A549 (cell line): ENCODE results near the gene KIFC3. TPM values are rescaled to one million over a fixed set of nuclear protein-coding genes. Genes with fewer than 3 reads are reported as not detected.

ENCODE experiments used
- ATAC-seq, 2 experiments: fragments of 200-7000 bp in 1 of 2; fragments of >200 bp in 1 of 2; cut with Nextera tagmentation in 1 of 2; cut with Tn5 transposase in 1 of 2; 3 replicates each; pipeline versions ENCODE4 v1.8.0 to v1.9.1; 2018 to 2020; ENCODE audit warnings: mild to moderate bottlenecking in 1 of 2, moderate library complexity in 1 of 2
- CTCF ChIA-PET: fragments of 300-600 bp; sonication (Branson Sonifier 250); formaldehyde crosslinking; extraction: SDS; loops from one replicate; lab custom pipeline; 2021; ENCODE audit warnings: antibody characterized with exemption, inconsistent platforms; lab: Yijun Ruan, JAX
- POLR2A ChIA-PET: fragments of 350-600 bp; formaldehyde crosslinking; extraction: SDS; loops from one replicate; lab custom pipeline; 2021; ENCODE audit warnings: antibody characterized with exemption, inconsistent platforms; lab: Yijun Ruan, JAX
- DNase-seq, 2 experiments: peaks; one replicate each; pipeline versions ENCODE4 v3.0.0 to v3.0.0-alpha.2; 2011 to 2016; ENCODE audit warnings: low read depth in 1 of 2, low spot score in 1 of 2
- FAIRE-seq: peaks from 2 replicates; lab custom pipeline; 2011; peaks lifted over from hg19 to GRCh38; lab: Jason Lieb, UNC
- H3K27ac ChIP-seq, 2 experiments: fragments of >200 bp; sonication (Bioruptor Twin); formaldehyde crosslinking; 3 replicates each; pipeline ENCODE4 v1.5.1; 2016 to 2017
- H3K4me1 ChIP-seq: fragments of >200 bp; sonication (Bioruptor Twin); formaldehyde crosslinking; 3 replicates; pipeline ENCODE4 v1.6.1; 2016
- H3K4me2 ChIP-seq: fragments of >200 bp; sonication (Bioruptor Twin); formaldehyde crosslinking; 3 replicates; pipeline ENCODE4 v1.6.1; 2016
- H3K4me3 ChIP-seq: fragments of >200 bp; sonication (Bioruptor Twin); formaldehyde crosslinking; 3 replicates; pipeline ENCODE4 v1.5.1; 2016
- H3K9me3 ChIP-seq: fragments of >200 bp; sonication (Bioruptor Twin); formaldehyde crosslinking; 3 replicates; pipeline ENCODE4 v1.6.1; 2016
- BCL3 ChIP-seq: fragments of >200 bp; sonication (Bioruptor Twin); formaldehyde crosslinking; IDR thresholded peaks from 3 replicates; pipeline ENCODE4 v1.6.1; 2016
- CBX2 ChIP-seq: fragments of 200-600 bp; sonication (generic); IDR thresholded peaks from 2 replicates; pipeline ENCODE4 v1.6.1; 2016; ENCODE audit warnings: low read depth, mild to moderate bottlenecking, borderline replicate concordance
- CEBPB ChIP-seq, 2 experiments: fragments of >200 bp in 1 of 2; sonication (Bioruptor Twin) in 1 of 2; formaldehyde crosslinking in 1 of 2; IDR thresholded peaks; 2 replicates each; pipeline ENCODE4 v1.6.1; 2012 to 2016
- ELK1 ChIP-seq: fragments of 150-350 bp; IDR thresholded peaks from 2 replicates; pipeline ENCODE4 v1.6.1; 2014; ENCODE audit warnings: low read depth, mild to moderate bottlenecking, low read length
- EP300 ChIP-seq, 2 experiments: fragments of >200 bp; sonication (Bioruptor Twin); formaldehyde crosslinking; IDR thresholded peaks; 2 replicates in 1 of 2; 3 replicates in 1 of 2; pipeline ENCODE4 v1.6.1; 2016 to 2017
- ESRRA ChIP-seq: fragments of 150-350 bp; IDR thresholded peaks from 2 replicates; pipeline ENCODE4 v1.6.1; 2014; ENCODE audit warnings: mild to moderate bottlenecking, low read length, borderline replicate concordance
- FOSB ChIP-seq: fragments of 250-450 bp; sonication (Bioruptor Pico); IDR thresholded peaks from 2 replicates; pipeline ENCODE4 v1.5.0; 2020; ENCODE audit warnings: mild to moderate bottlenecking, moderate library complexity
- FOSL2 ChIP-seq, 2 experiments: fragments of 450-650 bp in 1 of 2; fragments of >200 bp in 1 of 2; sonication (Bioruptor Twin) in 1 of 2; formaldehyde crosslinking; IDR thresholded peaks; 2 replicates each; pipeline versions ENCODE4 v1.5.0 to v1.6.1; 2016 to 2020; ENCODE audit warnings: mild to moderate bottlenecking in 1 of 2, moderate library complexity in 1 of 2
- FOXS1 ChIP-seq: fragments of 250-450 bp; sonication (Bioruptor Pico); IDR thresholded peaks from 2 replicates; pipeline ENCODE4 v1.5.0; 2020; ENCODE audit warnings: mild to moderate bottlenecking, moderate library complexity
- HEYL ChIP-seq: fragments of 250-450 bp; sonication (Bioruptor Pico); IDR thresholded peaks from 2 replicates; pipeline ENCODE4 v1.8.0; 2021; ENCODE audit warnings: mild to moderate bottlenecking, moderate library complexity
- HMGXB4 ChIP-seq: fragments of 250-450 bp; sonication (Bioruptor Pico); IDR thresholded peaks from 2 replicates; pipeline ENCODE4 v1.5.0; 2021; ENCODE audit warnings: mild to moderate bottlenecking, moderate library complexity, borderline replicate concordance
- HOXA7 ChIP-seq: fragments of 250-450 bp; sonication (Bioruptor Pico); IDR thresholded peaks from 2 replicates; pipeline ENCODE4 v1.5.0; 2020; ENCODE audit warnings: mild to moderate bottlenecking, moderate library complexity
- HOXB13 ChIP-seq: fragments of 250-450 bp; sonication (Bioruptor Pico); IDR thresholded peaks from 2 replicates; pipeline ENCODE4 v1.5.0; 2020; ENCODE audit warnings: low read depth, mild to moderate bottlenecking, moderate library complexity
- MAX ChIP-seq: IDR thresholded peaks from 2 replicates; pipeline ENCODE4 v1.6.1; 2012
- MYC ChIP-seq: IDR thresholded peaks from 2 replicates; pipeline ENCODE4 v1.6.1; 2012; ENCODE audit warnings: mild to moderate bottlenecking, inconsistent platforms, low read length, improper control_type of control experiment, borderline replicate concordance
- NR3C1 ChIP-seq: fragments of >200 bp; sonication (Bioruptor Twin); formaldehyde crosslinking; IDR thresholded peaks from 3 replicates; pipeline ENCODE4 v1.6.1; 2017
- PHF8 ChIP-seq: fragments of 200-600 bp; sonication (generic); IDR thresholded peaks from 2 replicates; pipeline ENCODE4 v1.6.1; 2016; ENCODE audit warnings: low read depth, mild to moderate bottlenecking, antibody characterized with exemption, moderate library complexity, borderline replicate concordance
- SMC3 ChIP-seq: fragments of >200 bp; sonication (Bioruptor Twin); formaldehyde crosslinking; IDR thresholded peaks from 3 replicates; pipeline ENCODE4 v1.6.1; 2018; ENCODE audit warnings: inconsistent platforms
- SREBF2 ChIP-seq: fragments of 450-650 bp; IDR thresholded peaks from 2 replicates; pipeline ENCODE4 v1.6.1; 2014; ENCODE audit warnings: mild to moderate bottlenecking, moderate library complexity
- TFCP2L1 ChIP-seq: fragments of 250-450 bp; sonication (Bioruptor Pico); IDR thresholded peaks from 2 replicates; pipeline ENCODE4 v1.5.0; 2021; ENCODE audit warnings: mild to moderate bottlenecking
- TP53 ChIP-seq: fragments of 250-450 bp; sonication (Bioruptor Pico); IDR thresholded peaks from 2 replicates; pipeline ENCODE4 v1.5.0; 2021; ENCODE audit warnings: mild to moderate bottlenecking, moderate library complexity
- ZC3H11A ChIP-seq: fragments of 450-650 bp; IDR thresholded peaks from 2 replicates; pipeline ENCODE4 v1.6.1; 2014; ENCODE audit warnings: antibody characterized with exemption, mild to moderate bottlenecking
- ZFP36 ChIP-seq: fragments of 450-650 bp; IDR thresholded peaks from 2 replicates; pipeline ENCODE4 v1.6.1; 2014; ENCODE audit warnings: borderline replicate concordance; ENCODE audit not compliant: partially characterized antibody
- WGBS: methylation state at CpG from one replicate; pipeline ENCODE4 v1.1.6; 2017; ENCODE audit errors: missing lambda C conversion rate; 5-methylcytosine and 5-hydroxymethylcytosine counted together
- polyA plus RNA-seq, 4 experiments: library from polyadenylated mRNA; depleted of rRNA in 3 of 4; stranded (reverse); fragments of >200 nt; fragmentation: RNase III in 1 of 4; extraction: RNeasy Plus Mini Kit Qiagen cat#74134 plus additional on column Dnase treatment in 1 of 4; gene quantifications; 2 replicates in 3 of 4; 3 replicates in 1 of 4; pipeline ENCODE4 v1.2.3, GENCODE V29; 2011 to 2017

Gene KIFC3
- polyA plus RNA-seq, 2 of the 4 experiments (the other 2 are of a cell fraction) = 128 to 178 TPM

GRCh38 chr16:57739756-57740422 is 62.4 kb downstream of the KIFC3 start:
- Histone ChIP-seq H3K9me3 (no peaks in the 10 kb centered on the region), H3K27ac (no peak overlapping the region), H3K4me2 (no peak overlapping the region), H3K4me3 (no peak overlapping the region), H3K4me1 (peaks cover 9% of the 10 kb centered on the region)
- DNase-seq = no peak
- no peak for ATAC-seq
- no peak for TF ChIP-seq MYC
- TF ChIP-seq FOSB = no peak
- no peak for TF ChIP-seq ELK1
- TF ChIP-seq NR3C1 = no peak
- no peak for TF ChIP-seq ZFP36
- TF ChIP-seq BCL3 = no peak
- TF ChIP-seq ESRRA = no peak
- TF ChIP-seq HMGXB4 (CRISPR knock-in tag) = no peak
- TF ChIP-seq CBX2 = no peak
- TF ChIP-seq PHF8 = no peak
- no peak for TF ChIP-seq CEBPB (IDR thresholded peaks at IDR 0.05)
- no peak for TF ChIP-seq EP300 (IDR thresholded peaks at IDR 0.05)
- TF ChIP-seq HOXA7 (CRISPR knock-in tag) = no peak
- no peak for TF ChIP-seq MAX
- no peak for TF ChIP-seq FOSL2 (IDR thresholded peaks at IDR 0.05)
- no peak for TF ChIP-seq FOSL2 (CRISPR knock-in tag; IDR thresholded peaks at IDR 0.05)
- TF ChIP-seq ZC3H11A = no peak
- 87% methylated on average over 14 of the region's 18 CpGs for WGBS
- ChIA-PET CTCF (interaction anchor here (1.1 to 5.5 kb wide), 5 partner anchors 17 to 220 kb away, joined by 3 to 46 read pairs (median 4); no protein-coding TSS in a partner anchor), POLR2A (no interaction called here)
- no peak for FAIRE-seq

- no peak overlapping the region for H3K4me3 ChIP-seq
- H3K4me2 ChIP-seq = no peak overlapping the region
- no peak overlapping the region for H3K27ac ChIP-seq
- DNase-seq (no peak), FAIRE-seq (no peak), ATAC-seq (no peak)
- peaks cover 12% of the 10 kb centered on the region for H3K4me1 ChIP-seq
- CTCF ChIA-PET = interaction anchor here (1.1 to 5.5 kb wide), 6 partner anchors 18 to 219 kb away, joined by 3 to 46 read pairs (median 4); no protein-coding TSS in a partner anchor
- no peak for TF ChIP-seq PHF8
- no peak for TF ChIP-seq CEBPB (IDR thresholded peaks at IDR 0.05)
- TF ChIP-seq SREBF2 = no peak
- TF ChIP-seq HMGXB4 (CRISPR knock-in tag) = no peak
- TF ChIP-seq ESRRA = no peak
- no peak for TF ChIP-seq ZC3H11A
- TF ChIP-seq TP53 (CRISPR knock-in tag) = no peak
- TF ChIP-seq HOXB13 (CRISPR knock-in tag) = no peak
- no peak for TF ChIP-seq FOSB
- no peak for TF ChIP-seq SMC3
- no peak for TF ChIP-seq TFCP2L1 (CRISPR knock-in tag)
- TF ChIP-seq HEYL (CRISPR knock-in tag) = no peak
- no peak for TF ChIP-seq FOXS1
- 94% methylated on average over 7 of the region's 7 CpGs for WGBS
- POLR2A ChIA-PET = no interaction called here
- no peaks in the 10 kb centered on the region for H3K9me3 ChIP-seq
These were observed 63.4 kb downstream of the KIFC3 start for GRCh38 chr16:57738844-57739243.
